ENCODE data around the gene IRAK1. TPM values are rescaled to one million over a fixed set of nuclear protein-coding genes. Genes with fewer than 3 reads are reported as not detected.

The IRAK1 gene
- total and polyA plus RNA-seq, 2 of the 8 experiments (the other 6 are each of a cell fraction or from before 2014, with no cell fraction given) = 26.6 to 41.7 TPM

GRCh38 chrX:154028502-154029184 lies 8.9 kb upstream of the IRAK1 start (continued):
- no peak for TF ChIP-seq CEBPB (IDR thresholded peaks at IDR 0.05; ENCODE audit: low read depth, low read length)
